Activated CD4-positive, alpha-beta T cell treated with anti-CD3 and anti-CD28 coated beads, Interleukin-2, amount 50 U/mL, for 16 hours (primary cell): ENCODE measurements around the gene HLA-DRB1.
A peak's percentile ranks its signal among the peaks of the same experiment; 100 is the strongest.
"Not testable (repeated sequence)": the region's sequence is repeated elsewhere in the genome, so short reads cannot be mapped to it uniquely, and the experiment has no call there.

ENCODE experiments used
- DNase-seq: peaks from one replicate; pipeline ENCODE4 v3.0.0-alpha.2; 2020

HLA-DRB1 gene

GRCh38 chr6:32589596-32590449 lies at the start of gene HLA-DRB1:
Gene HLA-DRB1, minus strand, starts transcription at chr6:32589848. Its CDS starts 106 bp downstream, at chr6:32589742.
- DNase-seq: peak; percentile 39

GRCh38 chr6:32638532-32639219 lies 49.0 kb upstream of the HLA-DRB1 start:
- no peak for DNase-seq

GRCh38 chr6:32637883-32638282 lies 48.2 kb upstream of the HLA-DRB1 start:
- DNase-seq: no peak

GRCh38 chr6:32637219-32637880 lies 47.7 kb upstream of the HLA-DRB1 start, which contains the start of gene HLA-DQA1:
Gene HLA-DQA1, plus strand, starts transcription at chr6:32637406. Its CDS starts 53 bp downstream, at chr6:32637459.
- DNase-seq: peak; percentile 42

- no peak for DNase-seq
These were observed 46.0 kb upstream of the HLA-DRB1 start for GRCh38 chr6:32635526-32636123.

GRCh38 chr6:32629793-32630192 lies 40.1 kb upstream of the HLA-DRB1 start:
- not testable (repeated sequence) for DNase-seq

- DNase-seq: peak; percentile 59
These were observed 38.2 kb upstream of the HLA-DRB1 start for GRCh38 chr6:32627831-32628230.

- no peak for DNase-seq
These were observed 37.6 kb upstream of the HLA-DRB1 start for GRCh38 chr6:32627249-32627648.

- no peak for DNase-seq
These were observed 35.5 kb upstream of the HLA-DRB1 start for GRCh38 chr6:32625137-32625536.

GRCh38 chr6:32624565-32624964 lies 34.9 kb upstream of the HLA-DRB1 start:
- no peak for DNase-seq

- peak; percentile 51 for DNase-seq
These were observed 34.0 kb upstream of the HLA-DRB1 start for GRCh38 chr6:32623693-32624092.

- DNase-seq: peak; percentile 87
These were observed 33.1 kb upstream of the HLA-DRB1 start for GRCh38 chr6:32622545-32623401.

GRCh38 chr6:32621372-32621771 lies 31.7 kb upstream of the HLA-DRB1 start:
- no peak for DNase-seq

GRCh38 chr6:32617751-32618150 lies 28.1 kb upstream of the HLA-DRB1 start:
- DNase-seq: no peak

- no peak for DNase-seq
These were observed 26.4 kb upstream of the HLA-DRB1 start for GRCh38 chr6:32615885-32616532.

- DNase-seq: no peak
These were observed 24.9 kb upstream of the HLA-DRB1 start for GRCh38 chr6:32614366-32615081.

GRCh38 chr6:32613475-32613874 lies 23.8 kb upstream of the HLA-DRB1 start:
- no peak for DNase-seq

GRCh38 chr6:32610682-32611296 lies 21.1 kb upstream of the HLA-DRB1 start:
- peak; percentile 54 for DNase-seq

GRCh38 chr6:32609731-32610640 lies 20.3 kb upstream of the HLA-DRB1 start:
- peak; percentile 80 for DNase-seq
